NCI-H2081 (cell line): ENCODE measurements around the gene SYNGR1.
"Not testable (repeated sequence)": the region's sequence is repeated elsewhere in the genome, so short reads cannot be mapped to it uniquely, and the experiment has no call there.

ENCODE experiments used
- DNase-seq, 2 experiments: peaks; one replicate each; lab custom pipeline; 2025; lab: John Stamatoyannopoulos, UW

The SYNGR1 gene

DNA sequence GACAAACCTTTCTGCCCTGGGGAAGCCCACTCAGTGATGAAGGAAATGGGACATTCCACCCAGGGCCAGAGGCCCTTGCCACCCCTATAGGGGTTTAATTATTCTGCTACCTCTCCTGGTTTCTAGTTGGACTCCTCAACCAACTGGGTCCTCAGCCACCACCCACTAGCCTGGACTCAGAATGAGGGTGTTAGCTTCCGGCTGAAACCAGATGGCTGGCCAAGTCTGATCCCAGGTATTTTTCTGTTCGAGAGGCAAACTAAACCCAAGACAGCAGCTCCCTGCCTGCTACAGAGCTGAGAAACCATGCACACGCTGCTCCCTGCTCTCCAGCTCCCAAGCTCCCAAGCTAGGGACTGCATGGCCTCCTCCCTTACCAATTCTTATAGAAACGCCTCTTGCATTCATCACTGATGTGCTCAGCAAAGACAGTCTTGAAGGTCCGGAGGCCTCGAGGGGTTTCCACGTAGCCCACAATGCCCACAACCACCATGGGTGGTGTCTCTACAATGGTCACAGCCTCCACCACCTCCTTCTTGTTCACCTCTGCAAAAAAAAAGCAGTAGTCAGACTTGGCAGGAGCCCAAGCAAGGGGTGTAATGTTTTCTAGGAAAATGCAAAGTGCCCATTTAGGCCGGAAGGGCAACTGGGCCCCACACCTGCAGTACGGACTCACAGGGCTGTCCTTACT lies 32.6 kb upstream of the SYNGR1 start:
- DNase-seq: peak in 1 of 2 experiments; percentile 9

DNA sequence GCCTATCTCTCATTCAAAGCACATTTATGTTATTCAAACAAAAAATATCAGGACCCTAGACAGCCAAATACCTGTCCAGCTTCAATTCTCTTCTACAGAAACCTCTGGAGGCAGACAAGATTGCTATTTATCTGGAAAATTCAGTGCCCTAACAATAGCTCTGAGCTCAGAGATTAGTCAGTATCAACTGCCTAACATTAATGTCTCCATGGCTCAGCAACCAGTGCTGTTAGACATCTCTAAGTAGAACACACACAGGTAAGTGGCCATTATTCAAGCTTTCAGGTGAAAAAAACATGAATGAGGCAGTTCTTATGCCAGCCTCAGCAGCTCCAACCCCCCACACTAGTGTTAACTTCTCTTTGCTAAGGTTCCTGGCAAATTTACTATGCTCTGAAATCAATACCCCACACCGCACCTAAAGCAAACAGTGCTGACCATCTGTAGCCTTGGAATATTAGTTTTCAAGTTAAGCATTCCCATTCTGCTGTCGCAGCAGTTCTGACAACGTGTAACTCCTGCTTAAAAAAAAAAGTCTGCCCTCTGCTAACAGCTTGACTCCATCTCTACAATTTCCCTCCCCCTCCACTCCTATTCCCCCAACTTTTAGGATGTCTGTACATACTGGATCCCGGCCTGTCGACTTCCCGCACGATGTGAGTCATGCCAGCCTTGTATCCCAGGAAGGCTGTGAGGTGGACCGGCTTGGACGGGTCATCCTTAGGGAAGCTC lies 31.9 kb upstream of the SYNGR1 start:
- no peak for DNase-seq

DNA sequence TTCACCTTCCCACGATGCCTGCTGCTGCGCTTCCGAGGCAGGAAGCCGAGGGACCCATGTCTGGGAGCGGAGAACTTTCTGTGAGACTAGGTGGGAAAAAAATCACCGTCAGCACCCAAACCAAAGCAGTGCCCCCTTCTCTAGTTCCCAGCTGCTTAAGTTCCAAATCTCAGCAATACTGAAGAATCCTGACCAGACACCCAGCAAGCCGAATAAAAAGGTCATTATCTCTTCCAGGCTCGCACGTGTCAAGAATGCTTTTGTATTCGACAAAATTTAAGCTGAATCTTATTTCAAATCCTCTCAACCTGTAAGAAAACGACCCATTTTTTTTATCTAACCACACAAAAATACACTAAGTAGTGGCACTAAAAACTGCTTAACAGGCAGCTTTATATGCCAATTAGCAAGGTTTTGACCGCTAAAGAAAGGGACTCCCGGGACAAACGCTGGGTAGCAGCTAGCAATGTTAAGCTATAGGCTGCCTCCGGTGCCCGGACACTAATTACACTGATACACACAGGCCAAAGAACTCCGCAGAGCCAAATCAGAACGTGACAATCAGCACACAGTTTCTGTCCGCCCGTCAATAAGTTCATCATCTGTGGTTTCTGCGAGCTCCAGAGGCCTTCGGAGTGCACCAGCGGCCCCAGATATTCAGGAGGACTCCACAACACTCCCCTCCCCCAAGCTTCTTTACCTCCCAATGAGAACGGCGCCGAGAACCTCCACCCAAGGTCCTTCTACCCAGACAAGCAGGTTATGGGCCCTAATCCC lies 31.1 kb upstream of the SYNGR1 start:
- peak in 1 of 2 experiments; percentile 44 for DNase-seq

DNA sequence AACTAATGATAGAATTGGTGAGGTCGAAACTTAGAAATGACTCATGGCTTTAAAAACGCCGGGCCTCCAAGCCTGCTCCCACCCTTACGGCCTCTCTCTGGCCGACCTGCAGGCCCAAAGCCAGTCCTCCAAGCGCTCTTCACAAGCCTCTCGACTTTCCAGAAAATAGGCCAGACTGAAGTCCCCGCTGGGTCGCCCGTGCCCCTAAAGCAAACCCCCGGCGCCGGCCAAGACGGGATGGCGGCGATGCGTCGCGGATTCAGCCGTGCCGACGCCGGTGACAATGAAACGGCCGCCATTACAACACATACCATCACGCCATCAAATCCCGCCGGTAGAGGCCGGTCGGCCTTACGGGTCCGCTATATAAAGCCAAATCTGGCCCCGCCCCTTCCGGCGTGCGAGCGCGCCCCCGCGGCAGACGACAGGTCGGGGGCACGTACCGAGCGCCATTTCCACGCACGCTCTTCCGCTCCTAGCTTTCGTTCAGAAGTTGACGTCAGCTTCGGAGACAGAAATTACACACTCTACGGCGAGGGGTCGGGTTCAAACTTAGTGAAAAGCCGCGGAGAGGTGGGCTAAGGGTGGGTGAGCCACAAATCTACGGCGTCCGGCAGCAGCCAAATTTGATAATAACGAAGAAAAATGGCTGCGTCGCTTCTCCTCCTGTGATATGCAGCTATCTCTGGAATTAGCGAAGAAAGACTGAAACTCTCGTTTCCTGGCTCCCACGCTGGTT lies 30.3 kb upstream of the SYNGR1 start, which contains the start of gene RPL3:
Gene RPL3, minus strand, starts transcription at position 340 of the 739 bp plus-strand sequence. Its CDS starts 26 bp downstream, at position 314.
- peak; percentile 93 to 95 for DNase-seq

DNA sequence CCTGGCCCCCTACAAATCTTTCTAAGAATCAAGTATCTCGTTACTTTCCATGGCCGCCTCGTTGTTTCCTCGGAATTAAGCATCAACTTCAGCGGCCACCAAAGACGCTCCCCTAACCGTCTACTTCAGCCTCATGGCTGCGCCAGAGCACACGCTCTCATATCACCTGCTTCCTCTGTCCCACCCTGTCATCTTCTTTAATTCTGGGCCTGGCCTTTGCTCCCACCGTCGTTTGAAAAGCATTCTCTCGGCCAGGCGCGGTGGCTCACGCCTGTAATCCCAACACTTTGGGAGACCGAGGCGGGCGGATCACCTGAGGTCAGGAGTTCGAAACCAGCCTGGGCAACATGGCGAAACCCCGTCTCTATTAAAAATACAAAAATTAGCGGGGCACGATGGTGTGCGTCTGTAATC lies 29.2 kb upstream of the SYNGR1 start:
- not testable (repeated sequence) for DNase-seq

DNA sequence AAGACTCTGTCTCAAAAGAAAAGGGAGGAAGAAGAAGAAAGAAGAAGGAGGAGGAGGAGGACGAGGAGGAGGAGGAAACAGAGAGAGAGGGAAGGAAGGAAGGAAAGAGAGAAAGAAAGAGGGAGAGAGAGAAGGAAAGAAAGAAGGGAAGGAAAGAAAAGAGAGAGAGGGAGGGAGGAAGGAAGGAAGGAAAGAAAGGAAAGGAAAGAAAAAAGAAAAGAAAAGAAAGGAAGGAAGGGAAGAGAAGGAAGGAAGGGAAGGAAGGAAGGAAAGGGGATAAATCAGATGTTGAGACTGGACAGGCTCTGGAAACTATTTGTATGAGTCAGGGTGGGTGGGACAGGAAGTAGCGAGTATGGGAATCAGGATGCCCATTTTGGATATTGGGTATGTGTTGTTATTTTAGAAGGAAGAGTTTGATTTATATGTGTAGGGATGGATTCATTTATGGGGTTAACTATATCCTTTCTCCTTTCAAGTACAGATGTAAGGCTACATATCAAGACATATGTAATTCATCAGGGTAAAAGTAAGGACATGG lies 24.3 kb upstream of the SYNGR1 start:
- DNase-seq: no peak

DNA sequence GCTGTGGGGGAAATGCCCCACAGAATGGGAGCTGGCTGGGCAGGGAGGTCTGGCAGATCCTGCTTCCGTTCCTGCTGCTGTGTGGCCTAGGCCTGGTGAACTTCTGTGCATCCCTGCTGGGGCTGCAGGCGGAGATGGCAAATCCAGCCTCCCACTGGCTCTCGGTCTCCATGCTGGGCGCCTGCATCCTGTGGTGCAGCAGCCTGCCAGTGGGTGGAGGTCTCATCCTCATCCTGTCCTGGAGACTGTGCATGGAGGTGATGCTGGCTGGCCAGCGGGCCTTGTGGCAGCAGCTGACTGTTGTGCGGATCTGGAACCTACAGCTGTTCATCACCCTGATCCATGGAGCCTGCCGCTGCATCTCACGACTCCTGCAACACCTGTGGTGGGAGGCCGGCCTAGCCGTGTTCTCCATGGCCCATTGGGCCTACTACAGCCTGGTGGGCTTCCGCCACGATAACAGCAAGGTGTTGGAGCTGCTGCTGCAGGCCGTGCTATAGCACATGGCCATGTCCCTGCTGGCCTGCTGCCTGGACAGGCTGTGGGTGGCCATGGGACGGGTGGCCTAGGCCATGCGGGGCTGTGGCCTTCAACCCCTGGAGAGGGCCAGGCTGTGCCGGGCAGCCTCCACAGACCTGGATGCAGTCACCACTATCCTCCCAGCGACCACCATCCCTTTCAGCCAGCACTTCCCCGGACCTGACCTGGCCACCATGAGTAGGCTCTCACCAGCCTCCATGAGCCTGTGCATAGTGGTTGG lies 21.6 kb upstream of the SYNGR1 start:
- no peak for DNase-seq

DNA sequence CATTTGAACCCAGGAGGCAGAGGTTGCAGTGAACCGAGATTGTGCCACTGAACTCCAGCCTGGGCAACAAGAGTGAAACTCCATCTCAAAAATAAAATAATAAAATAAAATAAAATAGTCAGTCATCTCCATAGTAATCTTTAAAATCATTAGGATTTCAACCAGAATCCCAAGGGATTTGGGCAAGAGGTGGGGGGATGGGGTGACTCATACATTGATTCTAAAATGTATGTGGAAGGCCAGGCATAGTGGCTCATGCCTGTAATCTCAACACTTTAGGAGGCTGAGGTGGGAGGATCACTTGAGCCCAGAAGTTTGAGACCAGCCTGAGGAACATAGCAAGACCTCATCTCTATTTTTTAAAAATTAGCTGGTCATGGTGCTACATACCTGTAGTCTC lies 19.2 kb upstream of the SYNGR1 start:
- not testable (repeated sequence) for DNase-seq

DNA sequence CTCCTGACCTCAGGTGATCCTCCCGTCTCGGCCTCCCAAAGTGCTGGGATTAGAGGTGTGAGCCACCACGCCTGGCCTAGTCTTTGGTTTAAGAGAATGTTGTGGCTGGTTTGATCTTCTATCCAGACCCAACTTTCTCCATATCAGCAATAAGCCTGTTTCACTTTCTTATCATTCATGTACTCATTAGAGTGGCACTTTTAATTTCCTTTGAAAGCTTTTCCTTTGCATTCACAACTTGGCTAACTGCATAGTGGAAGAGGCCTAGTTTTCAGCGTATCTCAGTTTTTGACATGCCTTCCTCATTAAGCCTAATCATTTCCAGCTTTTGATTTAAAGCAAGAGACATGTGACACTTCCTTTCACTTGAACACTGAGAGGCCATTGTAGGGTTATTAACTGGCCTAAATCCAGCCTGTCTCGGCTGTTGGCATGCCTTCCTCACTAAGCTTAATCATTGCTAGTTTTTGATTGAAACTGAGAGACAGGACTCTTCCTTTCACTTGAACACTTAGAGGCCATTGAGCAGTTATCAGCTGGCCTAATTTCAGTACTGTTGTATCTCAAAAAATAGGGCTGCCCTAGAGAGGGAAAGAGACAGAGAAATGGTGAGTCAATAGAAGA lies 17.2 kb upstream of the SYNGR1 start:
- no peak for DNase-seq

DNA sequence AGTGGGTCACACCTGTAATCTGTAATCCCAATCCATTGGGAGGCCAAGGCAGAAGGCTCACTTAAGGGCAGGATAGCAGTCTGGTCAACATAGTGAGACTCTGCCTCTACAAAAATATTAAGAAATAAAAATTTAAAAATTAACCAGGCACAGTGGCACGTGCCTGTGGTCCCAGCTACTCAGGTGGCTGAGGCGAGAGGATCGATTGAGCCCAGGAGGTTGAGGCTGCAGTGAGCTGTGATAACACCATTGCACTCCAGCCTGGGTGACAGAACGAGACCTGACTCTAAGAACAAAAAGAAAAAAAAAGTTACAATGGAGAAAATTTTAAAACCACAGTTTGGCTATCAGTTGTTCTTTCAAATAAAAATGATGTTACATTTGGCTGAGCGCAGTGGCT lies 13.4 kb upstream of the SYNGR1 start:
- no peak for DNase-seq

DNA sequence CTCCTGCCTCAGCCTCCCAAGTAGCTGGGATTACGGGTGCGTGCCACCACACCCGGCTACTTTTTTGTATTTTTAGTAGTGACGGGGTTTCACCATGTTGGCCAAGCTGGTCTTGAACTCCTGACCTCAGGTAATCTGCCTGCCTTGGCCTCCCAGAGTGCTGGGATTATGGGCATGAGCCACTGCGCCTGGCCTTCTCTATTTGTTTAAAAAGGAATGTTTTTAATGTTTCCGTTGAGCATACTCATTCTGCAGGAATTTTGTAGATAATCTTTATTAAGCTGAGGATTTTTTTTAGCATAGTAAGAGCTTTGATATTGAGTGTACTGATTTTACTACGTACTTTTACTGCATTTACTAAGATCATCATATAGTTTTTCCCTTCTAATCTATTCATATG lies 10.0 kb upstream of the SYNGR1 start:
- DNase-seq: not testable (repeated sequence)

DNA sequence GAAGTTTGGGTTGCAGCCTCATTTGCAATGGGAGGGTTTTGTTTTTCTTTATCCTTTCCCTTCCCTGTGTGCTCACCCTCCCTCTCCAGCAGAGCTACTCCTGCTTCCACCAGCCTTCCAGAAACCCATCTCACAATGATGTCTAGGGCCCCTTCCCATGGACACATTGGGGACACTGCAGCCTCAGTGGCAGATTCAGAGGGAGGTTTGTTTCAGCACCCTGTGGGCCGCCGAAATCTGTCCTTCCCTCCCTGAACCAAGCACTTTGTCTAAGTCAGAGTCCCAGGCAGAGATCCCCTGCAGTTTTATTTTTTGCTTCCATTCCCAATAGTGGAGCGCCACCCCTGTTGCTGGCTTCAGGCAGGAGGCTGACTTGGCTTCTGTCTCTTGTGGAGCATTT lies 8.6 kb upstream of the SYNGR1 start:
- DNase-seq: no peak

DNA sequence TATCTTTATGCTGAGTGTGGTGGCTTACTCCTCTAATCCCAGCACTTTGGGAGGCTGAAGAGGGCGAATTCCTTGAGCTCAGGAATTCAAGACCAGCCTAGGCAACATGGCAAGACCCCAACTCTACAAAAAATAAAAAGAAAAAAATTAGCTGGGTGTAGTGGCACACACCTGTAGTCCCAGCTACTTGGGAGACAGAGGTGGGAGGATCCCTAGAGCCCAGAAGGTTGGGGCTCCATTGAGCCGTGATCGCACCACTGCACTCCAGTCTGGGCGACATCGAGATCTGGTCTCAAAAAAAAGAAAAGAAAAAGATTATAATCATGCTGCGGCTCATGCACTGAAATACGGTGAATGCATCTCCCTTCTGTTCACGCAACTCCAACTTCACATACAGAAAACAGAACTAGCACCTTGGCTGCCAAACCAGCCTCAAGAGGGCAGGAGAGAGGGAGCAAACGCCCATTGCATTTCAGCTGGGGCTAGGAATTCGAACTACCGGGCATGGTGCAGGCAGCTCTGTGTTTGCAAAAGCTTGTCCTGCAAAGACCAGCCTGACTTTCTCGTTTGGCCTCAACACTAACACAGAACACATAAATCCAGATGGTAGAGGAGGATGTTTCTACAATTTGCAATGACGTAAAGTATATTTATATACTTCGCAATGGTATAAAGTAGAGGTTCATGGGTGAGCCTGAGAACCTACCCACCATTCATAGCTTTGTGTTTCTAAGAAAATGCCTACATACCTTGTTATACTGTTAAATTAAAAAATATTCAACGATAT lies 6.3 kb upstream of the SYNGR1 start:
- DNase-seq: peak in 1 of 2 experiments; percentile 16

DNA sequence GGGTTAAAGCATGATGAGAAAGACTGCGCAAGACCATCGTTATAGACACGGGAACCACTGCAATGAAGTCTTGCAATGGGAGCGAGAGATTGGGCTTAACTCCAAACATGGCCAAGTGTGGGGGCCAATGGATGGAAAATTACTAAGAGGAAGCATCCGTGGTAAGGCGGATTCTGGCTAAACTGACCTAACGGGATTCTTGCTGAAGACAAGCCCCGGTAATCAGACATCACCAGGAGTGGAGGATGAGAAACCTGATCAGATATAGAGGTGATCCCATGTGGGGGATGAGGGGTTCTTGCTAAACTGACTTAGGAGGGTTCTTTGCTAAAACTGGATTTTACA lies 5.8 kb upstream of the SYNGR1 start:
- DNase-seq: no peak

DNA sequence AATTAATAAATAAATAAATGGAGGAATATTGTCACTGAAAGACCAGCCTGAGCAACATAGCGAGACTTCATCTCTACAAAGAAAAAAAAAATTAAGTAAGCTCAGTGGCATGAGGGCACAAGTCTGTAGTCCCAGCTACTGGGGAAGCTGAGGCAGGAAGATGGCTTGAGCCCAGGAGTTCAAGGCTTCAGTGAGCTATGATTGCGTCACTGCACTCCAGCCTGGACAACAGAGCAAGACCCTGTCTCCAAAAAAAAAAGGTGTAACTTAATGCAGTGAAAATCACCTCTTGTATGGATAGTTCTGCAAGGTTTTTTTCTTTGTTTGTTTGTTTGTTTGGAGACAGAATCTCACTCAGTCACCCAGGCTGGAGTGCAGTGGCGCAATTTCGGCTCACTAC lies 4.6 kb upstream of the SYNGR1 start:
- no peak for DNase-seq

DNA sequence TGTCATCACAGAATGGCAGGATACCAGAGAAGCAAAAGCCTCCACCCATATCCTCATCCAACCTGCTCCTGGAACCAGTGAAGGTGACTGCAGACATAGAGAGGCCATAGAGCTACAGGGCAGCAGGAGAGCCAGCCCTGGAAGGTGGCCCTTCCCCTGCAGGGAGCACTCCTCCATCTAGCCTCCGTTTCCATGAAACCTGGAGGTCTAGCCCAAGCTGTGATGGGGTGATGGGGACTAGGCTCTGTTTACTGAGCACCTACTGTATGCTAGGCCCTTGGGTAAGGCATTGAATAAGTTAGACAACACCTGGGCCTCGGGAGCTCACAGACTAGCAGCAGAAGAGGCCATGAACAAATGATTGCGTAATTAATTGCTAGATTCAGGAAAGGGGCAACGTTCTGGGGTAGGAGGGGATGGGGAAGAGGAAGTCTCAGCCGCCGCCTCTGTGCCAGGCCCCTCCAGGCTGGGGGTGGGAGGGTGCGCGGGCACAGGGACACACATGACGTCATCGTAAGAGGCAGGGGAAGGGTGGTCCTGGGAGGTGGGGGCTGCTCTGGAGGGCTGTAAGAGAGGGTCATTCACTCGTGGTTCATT lies 784 bp upstream of the SYNGR1 start:
- no peak for DNase-seq

DNA sequence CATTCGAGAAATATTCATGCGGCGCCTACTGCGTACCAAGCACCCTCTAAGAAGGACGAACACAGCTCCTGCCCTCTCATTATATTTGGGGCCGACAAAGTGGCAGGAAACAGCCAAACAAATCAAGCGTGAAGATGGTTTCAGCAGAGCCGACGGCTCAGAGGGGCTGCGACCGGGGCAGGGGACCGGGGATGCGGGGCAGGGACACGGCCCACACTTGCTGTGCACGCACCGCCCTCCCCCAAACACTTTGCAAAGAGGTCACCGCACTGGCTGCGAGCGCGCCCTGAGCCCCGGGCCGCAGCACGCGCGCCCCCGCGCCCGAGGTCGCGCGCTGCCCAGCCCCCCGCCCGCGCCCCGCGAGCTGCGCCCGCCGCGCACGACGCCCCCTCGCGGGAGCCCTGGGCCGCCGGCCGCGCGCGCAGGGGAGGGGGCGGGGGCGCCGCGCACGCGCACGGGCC lies 255 bp upstream of the SYNGR1 start:
- DNase-seq: peak in 1 of 2 experiments; percentile 12

DNA sequence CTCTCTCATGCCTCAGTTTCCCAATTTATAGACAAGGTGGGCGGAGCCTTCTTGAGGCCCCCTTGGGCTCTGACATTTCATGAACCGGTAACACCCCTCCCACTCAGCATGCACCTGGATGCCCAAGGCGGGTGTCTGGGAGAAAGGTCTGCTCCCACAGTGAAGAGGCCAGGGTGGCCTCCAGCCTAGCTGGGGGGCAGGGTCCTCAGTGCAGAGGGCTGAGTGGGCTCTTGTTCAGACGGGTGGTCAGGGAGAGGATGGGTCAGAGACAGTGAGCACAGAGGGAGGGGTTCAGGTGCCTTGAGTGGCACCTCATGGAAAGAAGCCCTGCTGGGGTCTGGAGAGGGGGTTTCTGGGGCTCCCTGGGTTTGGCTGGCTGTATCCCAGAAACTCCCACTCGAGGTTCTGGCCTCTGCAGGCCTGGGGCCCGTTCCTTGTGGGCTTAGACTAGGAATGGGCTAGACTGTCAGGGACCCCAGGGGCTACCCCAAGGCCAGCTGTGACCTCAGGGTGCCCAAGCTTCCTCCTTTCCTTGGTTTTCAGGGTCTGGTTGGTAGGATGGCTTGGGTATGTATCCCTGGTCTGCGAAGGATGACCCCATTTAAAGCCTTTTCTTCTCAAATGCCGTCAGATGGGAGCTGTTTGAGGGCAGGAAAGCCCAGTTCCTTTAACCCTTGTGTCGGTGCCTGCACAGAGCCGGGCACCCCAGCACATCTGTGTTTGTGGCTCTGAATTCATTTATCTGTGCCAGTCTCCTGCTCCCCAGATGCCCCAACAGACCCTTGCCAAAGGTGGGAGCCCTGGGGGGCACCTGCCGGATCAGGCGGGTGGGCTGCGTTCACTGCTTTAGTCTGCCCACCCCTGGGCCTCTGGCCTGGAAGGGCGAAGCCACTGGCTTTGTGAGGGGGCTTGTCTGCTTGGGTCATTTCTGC lies 1.2 kb downstream of the SYNGR1 start:
- no peak for DNase-seq
